H1 (cell line): ENCODE results near the gene MMD.

Experiments used
- CEBPB ChIP-seq: IDR thresholded peaks from 2 replicates; pipeline ENCODE4 v1.6.1; 2012; ENCODE audit warnings: low read depth, low read length
- CREB1 ChIP-seq: IDR thresholded peaks from 2 replicates; pipeline ENCODE4 v1.6.1; 2012; ENCODE audit warnings: inconsistent platforms
- CTCF ChIP-seq, 3 experiments: IDR thresholded peaks; 1 replicate in 2 of 3; 2 replicates in 1 of 3; pipeline versions ENCODE4 v1.5.1 to v1.6.1; 2011; ENCODE audit warnings: low read length in 3 of 3, mild to moderate bottlenecking in 3 of 3, inconsistent platforms in 2 of 3, low read depth in 1 of 3, moderate library complexity in 1 of 3; ENCODE audit not compliant: insufficient read depth in 1 of 3; ENCODE audit errors: control extremely low read depth in 1 of 3
- EGR1 ChIP-seq: IDR thresholded peaks from 2 replicates; pipeline ENCODE4 v1.6.1; 2011; ENCODE audit warnings: low read depth, low read length, borderline replicate concordance
- EP300 ChIP-seq, 2 experiments: IDR thresholded peaks; 1 replicate in 1 of 2; 2 replicates in 1 of 2; pipeline ENCODE4 v1.6.1; 2011 to 2012; ENCODE audit warnings: low read depth in 2 of 2, low read length in 2 of 2, mild to moderate bottlenecking in 2 of 2, borderline replicate concordance in 1 of 2, inconsistent platforms in 1 of 2, moderate library complexity in 1 of 2
- EZH2 ChIP-seq: fragments of 200-600 bp; sonication (generic); IDR thresholded peaks from 2 replicates; pipeline ENCODE4 v1.7.1; 2012; ENCODE audit warnings: low read depth, mild to moderate bottlenecking, moderate library complexity, low read length, inconsistent platforms; ENCODE audit not compliant: severe bottlenecking
- JUN ChIP-seq: IDR thresholded peaks from 2 replicates; pipeline ENCODE4 v1.6.1; 2011; ENCODE audit warnings: low read depth, mild to moderate bottlenecking, improper control_type of control experiment, low read length
- KDM1A ChIP-seq: fragments of 200-600, 300-600 bp; sonication (generic); IDR thresholded peaks from 2 replicates; pipeline ENCODE4 v1.7.1; 2016; ENCODE audit warnings: mild to moderate bottlenecking, low read length, borderline replicate concordance
- MAX ChIP-seq: IDR thresholded peaks from 2 replicates; pipeline ENCODE4 v1.6.1; 2012; ENCODE audit warnings: inconsistent platforms
- POLR2A ChIP-seq, 2 experiments: IDR thresholded peaks; 1 replicate in 1 of 2; 2 replicates in 1 of 2; pipeline ENCODE4 v1.6.1; 2011; ENCODE audit warnings: low read depth in 2 of 2, low read length in 2 of 2, mild to moderate bottlenecking in 2 of 2; ENCODE audit errors: control extremely low read depth in 1 of 2
- POLR2AphosphoS5 ChIP-seq: IDR thresholded peaks from 2 replicates; pipeline ENCODE4 v1.6.1; 2011; ENCODE audit warnings: low read depth, low read length
- SP2 ChIP-seq: IDR thresholded peaks from 2 replicates; pipeline ENCODE4 v1.6.1; 2012; ENCODE audit warnings: mild to moderate bottlenecking, low read length, inconsistent platforms
- SRF ChIP-seq: IDR thresholded peaks from 2 replicates; pipeline ENCODE4 v1.6.1; 2011; ENCODE audit warnings: mild to moderate bottlenecking, low read depth, low read length, moderate library complexity
- TCF12 ChIP-seq: IDR thresholded peaks from 2 replicates; pipeline ENCODE4 v1.6.1; 2011; ENCODE audit warnings: low read depth, mild to moderate bottlenecking, low read length

GRCh38 chr17:55416470-55417052 lies 5.1 kb downstream of the MMD start:
- TF ChIP-seq POLR2A (IDR thresholded peaks at IDR 0.05; ENCODE audit: control extremely low read depth in 1 of 2, low read depth in 2 of 2, low read length in 2 of 2) = no peak
- TF ChIP-seq CTCF (IDR thresholded peaks at IDR 0.05; ENCODE audit: control extremely low read depth in 1 of 3, insufficient read depth in 1 of 3, low read depth in 1 of 3, low read length in 3 of 3) = no peak
- no peak for TF ChIP-seq CREB1
- no peak for TF ChIP-seq MAX
- TF ChIP-seq JUN = no peak
- no peak for TF ChIP-seq EGR1
- no peak for TF ChIP-seq KDM1A
- no peak for TF ChIP-seq EZH2
- no peak for TF ChIP-seq POLR2AphosphoS5
- no peak for TF ChIP-seq EP300 (IDR thresholded peaks at IDR 0.05; ENCODE audit: borderline replicate concordance in 1 of 2, low read depth in 2 of 2, low read length in 2 of 2)
- no peak for TF ChIP-seq SP2
- TF ChIP-seq TCF12 = no peak
- no peak for TF ChIP-seq SRF
- no peak for TF ChIP-seq CEBPB
